Measurements from ENCODE around the gene POC1B.

Gene POC1B

GRCh38 chr12:89486264-89486663, 39.6 kb downstream of the POC1B start:
- H3K9me3 ChIP-seq (replicated peaks; ENCODE audit: low read length), result no peaks in the 10 kb centered on the region
- H3K36me3 ChIP-seq (ENCODE audit: insufficient read depth, low read length), result no peaks in the 10 kb centered on the region
- H3K9ac ChIP-seq (ENCODE audit: low read depth, low read length), result no peak overlapping the region
- H3K4me3 ChIP-seq (ENCODE audit: low read length), result no peak overlapping the region
- H3K27me3 ChIP-seq (ENCODE audit: control insufficient read depth, insufficient read depth, low read length), result no peaks in the 10 kb centered on the region
- H3K4me1 ChIP-seq (ENCODE audit: control insufficient read depth, insufficient read depth, low read length), result no peaks in the 10 kb centered on the region
- H3K4me2 ChIP-seq (ENCODE audit: low read length), result no peak overlapping the region

- no peak overlapping the region for H3K4me3 ChIP-seq (ENCODE audit: low read length)
- H3K27me3 ChIP-seq (ENCODE audit: control insufficient read depth, insufficient read depth, low read length), result no peaks in the 10 kb centered on the region
- H3K9me3 ChIP-seq (replicated peaks; ENCODE audit: low read length), result no peaks in the 10 kb centered on the region
- H3K36me3 ChIP-seq (ENCODE audit: insufficient read depth, low read length), result no peaks in the 10 kb centered on the region
- no peak overlapping the region for H3K4me2 ChIP-seq (ENCODE audit: low read length)
- no peak overlapping the region for H3K9ac ChIP-seq (ENCODE audit: low read depth, low read length)
- H3K4me1 ChIP-seq (ENCODE audit: control insufficient read depth, insufficient read depth, low read length), result no peaks in the 10 kb centered on the region
These were observed 41.4 kb downstream of the POC1B start for GRCh38 chr12:89484470-89484869.

- H3K4me2 ChIP-seq (ENCODE audit: low read length), result no peak overlapping the region
- no peaks in the 10 kb centered on the region for H3K4me1 ChIP-seq (ENCODE audit: control insufficient read depth, insufficient read depth, low read length)
- no peaks in the 10 kb centered on the region for H3K27me3 ChIP-seq (ENCODE audit: control insufficient read depth, insufficient read depth, low read length)
- no peak overlapping the region for H3K9ac ChIP-seq (ENCODE audit: low read depth, low read length)
- no peaks in the 10 kb centered on the region for H3K36me3 ChIP-seq (ENCODE audit: insufficient read depth, low read length)
- no peaks in the 10 kb centered on the region for H3K9me3 ChIP-seq (replicated peaks; ENCODE audit: low read length)
- H3K4me3 ChIP-seq (ENCODE audit: low read length), result no peak overlapping the region
These were observed 44.5 kb downstream of the POC1B start for GRCh38 chr12:89481213-89481914.

- no peaks in the 10 kb centered on the region for H3K36me3 ChIP-seq (ENCODE audit: insufficient read depth, low read length)
- no peak overlapping the region for H3K4me2 ChIP-seq (ENCODE audit: low read length)
- no peaks in the 10 kb centered on the region for H3K27me3 ChIP-seq (ENCODE audit: control insufficient read depth, insufficient read depth, low read length)
- no peak overlapping the region for H3K9ac ChIP-seq (ENCODE audit: low read depth, low read length)
- peaks cover 7% of the 10 kb centered on the region for H3K4me1 ChIP-seq (ENCODE audit: control insufficient read depth, insufficient read depth, low read length)
- no peak overlapping the region for H3K4me3 ChIP-seq (ENCODE audit: low read length)
- H3K9me3 ChIP-seq (replicated peaks; ENCODE audit: low read length), result no peaks in the 10 kb centered on the region
These were observed 45.9 kb downstream of the POC1B start for GRCh38 chr12:89479982-89480381.

GRCh38 chr12:89477633-89478279, 48.1 kb downstream of the POC1B start:
- no peaks in the 10 kb centered on the region for H3K36me3 ChIP-seq (ENCODE audit: insufficient read depth, low read length)
- H3K9me3 ChIP-seq (replicated peaks; ENCODE audit: low read length), result no peaks in the 10 kb centered on the region
- peaks cover 11% of the 10 kb centered on the region for H3K4me1 ChIP-seq (ENCODE audit: control insufficient read depth, insufficient read depth, low read length)
- no peak overlapping the region for H3K4me2 ChIP-seq (ENCODE audit: low read length)
- H3K9ac ChIP-seq (ENCODE audit: low read depth, low read length), result no peak overlapping the region
- no peak overlapping the region for H3K4me3 ChIP-seq (ENCODE audit: low read length)
- H3K27me3 ChIP-seq (ENCODE audit: control insufficient read depth, insufficient read depth, low read length), result no peaks in the 10 kb centered on the region

- H3K4me3 ChIP-seq (ENCODE audit: low read length), result no peak overlapping the region
- H3K4me2 ChIP-seq (ENCODE audit: low read length), result no peak overlapping the region
- no peaks in the 10 kb centered on the region for H3K9me3 ChIP-seq (replicated peaks; ENCODE audit: low read length)
- no peaks in the 10 kb centered on the region for H3K36me3 ChIP-seq (ENCODE audit: insufficient read depth, low read length)
- H3K9ac ChIP-seq (ENCODE audit: low read depth, low read length), result no peak overlapping the region
- H3K27me3 ChIP-seq (ENCODE audit: control insufficient read depth, insufficient read depth, low read length), result no peaks in the 10 kb centered on the region
- H3K4me1 ChIP-seq (ENCODE audit: control insufficient read depth, insufficient read depth, low read length), result peaks cover 18% of the 10 kb centered on the region
These were observed 48.8 kb downstream of the POC1B start for GRCh38 chr12:89476904-89477595.

GRCh38 chr12:89476232-89476631, 49.6 kb downstream of the POC1B start:
- Histone ChIP-seq H3K4me3 (ENCODE audit: low read length) (no peak overlapping the region), H3K9me3 (replicated peaks; ENCODE audit: low read length) (no peaks in the 10 kb centered on the region), H3K36me3 (ENCODE audit: insufficient read depth, low read length) (no peaks in the 10 kb centered on the region), H3K4me2 (ENCODE audit: low read length) (no peak overlapping the region), H3K4me1 (ENCODE audit: control insufficient read depth, insufficient read depth, low read length) (peaks cover 18% of the 10 kb centered on the region), H3K9ac (ENCODE audit: low read depth, low read length) (no peak overlapping the region), H3K27me3 (ENCODE audit: control insufficient read depth, insufficient read depth, low read length) (no peaks in the 10 kb centered on the region)

GRCh38 chr12:89475203-89475990, 50.5 kb downstream of the POC1B start:
- Histone ChIP-seq H3K27me3 (ENCODE audit: control insufficient read depth, insufficient read depth, low read length) (no peaks in the 10 kb centered on the region), H3K4me1 (ENCODE audit: control insufficient read depth, insufficient read depth, low read length) (peaks cover 18% of the 10 kb centered on the region), H3K4me2 (ENCODE audit: low read length) (no peak overlapping the region), H3K4me3 (ENCODE audit: low read length) (no peak overlapping the region), H3K36me3 (ENCODE audit: insufficient read depth, low read length) (no peaks in the 10 kb centered on the region), H3K9me3 (replicated peaks; ENCODE audit: low read length) (no peaks in the 10 kb centered on the region), H3K9ac (ENCODE audit: low read depth, low read length) (no peak overlapping the region)

- no peaks in the 10 kb centered on the region for H3K27me3 ChIP-seq (ENCODE audit: control insufficient read depth, insufficient read depth, low read length)
- H3K36me3 ChIP-seq (ENCODE audit: insufficient read depth, low read length), result no peaks in the 10 kb centered on the region
- no peak overlapping the region for H3K9ac ChIP-seq (ENCODE audit: low read depth, low read length)
- H3K4me1 ChIP-seq (ENCODE audit: control insufficient read depth, insufficient read depth, low read length), result peaks cover 18% of the 10 kb centered on the region
- H3K4me2 ChIP-seq (ENCODE audit: low read length), result no peak overlapping the region
- no peaks in the 10 kb centered on the region for H3K9me3 ChIP-seq (replicated peaks; ENCODE audit: low read length)
- H3K4me3 ChIP-seq (ENCODE audit: low read length), result no peak overlapping the region
These were observed 51.2 kb downstream of the POC1B start for GRCh38 chr12:89474615-89475014.

- H3K9me3 ChIP-seq (replicated peaks; ENCODE audit: low read length), result no peaks in the 10 kb centered on the region
- no peaks in the 10 kb centered on the region for H3K36me3 ChIP-seq (ENCODE audit: insufficient read depth, low read length)
- no peaks in the 10 kb centered on the region for H3K27me3 ChIP-seq (ENCODE audit: control insufficient read depth, insufficient read depth, low read length)
- H3K4me2 ChIP-seq (ENCODE audit: low read length), result no peak overlapping the region
- no peak overlapping the region for H3K4me3 ChIP-seq (ENCODE audit: low read length)
- no peak overlapping the region for H3K9ac ChIP-seq (ENCODE audit: low read depth, low read length)
- peaks cover 26% of the 10 kb centered on the region for H3K4me1 ChIP-seq (ENCODE audit: control insufficient read depth, insufficient read depth, low read length)
These were observed 53.3 kb downstream of the POC1B start for GRCh38 chr12:89472508-89472907.

- no peaks in the 10 kb centered on the region for H3K27me3 ChIP-seq (ENCODE audit: control insufficient read depth, insufficient read depth, low read length)
- H3K4me1 ChIP-seq (ENCODE audit: control insufficient read depth, insufficient read depth, low read length), result peaks cover 26% of the 10 kb centered on the region
- H3K9ac ChIP-seq (ENCODE audit: low read depth, low read length), result no peak overlapping the region
- no peak overlapping the region for H3K4me3 ChIP-seq (ENCODE audit: low read length)
- H3K36me3 ChIP-seq (ENCODE audit: insufficient read depth, low read length), result no peaks in the 10 kb centered on the region
- no peaks in the 10 kb centered on the region for H3K9me3 ChIP-seq (replicated peaks; ENCODE audit: low read length)
- no peak overlapping the region for H3K4me2 ChIP-seq (ENCODE audit: low read length)
These were observed 54.9 kb downstream of the POC1B start for GRCh38 chr12:89470741-89471509.

Measured in skeletal muscle satellite cell (primary cell).